HCT116 (cell line): ENCODE results near the gene STUM. TPM values are rescaled to one million over a fixed set of nuclear protein-coding genes. Genes with fewer than 3 reads are reported as not detected.

ENCODE experiments used
- ATAC-seq: fragments of 200-7000 bp; cut with Tn5 transposase; 2 replicates; pipeline ENCODE4 v1.9.1; 2020; ENCODE audit warnings: mild to moderate bottlenecking, moderate library complexity
- BruUV-seq: library from RNA; stranded (reverse); fragments of 400-500 nt; replicated peaks from 2 replicates; lab custom pipeline; 2021; lab: Mats Ljungman, UMichigan
- CTCF ChIA-PET: fragments of 300-600 bp; sonication (Branson Sonifier 250); formaldehyde crosslinking; loops from one replicate; lab custom pipeline; 2021; ENCODE audit warnings: antibody characterized with exemption; lab: Charles Lee
- POLR2A ChIA-PET: fragments of 300-600, 350-600 bp; sonication (Branson Sonifier 250); formaldehyde crosslinking; loops from one replicate; lab custom pipeline; 2021; ENCODE audit warnings: antibody characterized with exemption; lab: Charles Lee
- RAD21 ChIA-PET, 2 experiments: fragments of 300-600 bp; sonication (Branson Sonifier 250); formaldehyde crosslinking; loops; one replicate each; lab custom pipeline; 2023; ENCODE audit warnings: low total read pairs in 2 of 2; ENCODE audit not compliant: uncharacterized antibody in 2 of 2, unreplicated experiment in 2 of 2, low non-redundant PET in 1 of 2; lab: Charles Lee
- DNase-seq: peaks from one replicate; pipeline ENCODE4 v3.0.0-alpha.2; 2010; ENCODE audit warnings: low read depth, low spot score
- H2AFZ ChIP-seq: fragments of 200-600 bp; shearing (Covaris generic), sonication (generic); 2 replicates; pipeline ENCODE4 v1.6.1; 2017; ENCODE audit warnings: low read depth, mixed run types, mixed read lengths, antibody characterized with exemption, low read length; ENCODE audit not compliant: poor library complexity, severe bottlenecking
- H3K27ac ChIP-seq: 2 replicates; pipeline ENCODE4 v1.5.1; 2012; ENCODE audit warnings: low read depth, low read length
- H3K27me3 ChIP-seq: fragments of 200-600 bp; sonication (generic); 2 replicates; pipeline ENCODE4 v1.6.1; 2016; ENCODE audit warnings: mixed run types, low read length, mixed read lengths; ENCODE audit not compliant: insufficient read depth
- H3K36me3 ChIP-seq, 2 experiments: fragments of 200-500 bp in 1 of 2; fragments of 200-600 bp in 1 of 2; sonication (Bioruptor generic) in 1 of 2; sonication (generic) in 1 of 2; 2 replicates each; pipeline versions ENCODE4 v1.5.1 to v1.6.1; 2014 to 2016; ENCODE audit warnings: low read length in 2 of 2, inconsistent platforms in 1 of 2, mixed read lengths in 1 of 2, mixed run types in 1 of 2; ENCODE audit not compliant: insufficient read depth in 2 of 2, control insufficient read depth in 1 of 2
- H3K4me1 ChIP-seq, 2 experiments: fragments of 200-600 bp in 1 of 2; sonication (generic) in 1 of 2; 2 replicates each; pipeline versions ENCODE4 v1.5.1 to v1.6.1; 2012 to 2017; ENCODE audit warnings: low read length in 2 of 2, inconsistent platforms in 1 of 2, mild to moderate bottlenecking in 1 of 2, mixed read lengths in 1 of 2, mixed run types in 1 of 2, moderate library complexity in 1 of 2; ENCODE audit not compliant: insufficient read depth in 2 of 2, control insufficient read depth in 1 of 2
- H3K4me2 ChIP-seq: fragments of 200-600 bp; sonication (generic); 2 replicates; pipeline ENCODE4 v1.6.1; 2017; ENCODE audit warnings: mixed run types, low read length, mixed read lengths
- H3K4me3 ChIP-seq, 2 experiments: fragments of 200-600 bp in 1 of 2; sonication (generic) in 1 of 2; replicated peaks in 1 of 2; 2 replicates each; pipeline ENCODE4 v1.5.1; 2011 to 2016; ENCODE audit warnings: low read length in 2 of 2, control low read depth in 1 of 2, low read depth in 1 of 2, mild to moderate bottlenecking in 1 of 2, mixed read lengths in 1 of 2, mixed run types in 1 of 2
- H3K79me2 ChIP-seq: fragments of 200-600 bp; sonication (generic); 2 replicates; pipeline ENCODE4 v1.6.1; 2017; ENCODE audit warnings: mild to moderate bottlenecking, mixed run types, low read length, moderate library complexity, mixed read lengths; ENCODE audit not compliant: insufficient read depth
- H3K9ac ChIP-seq: fragments of 200-600 bp; sonication (generic); 2 replicates; pipeline ENCODE4 v1.6.1; 2016; ENCODE audit warnings: low read length, mixed read lengths
- H3K9me2 ChIP-seq: fragments of 200-600 bp; sonication (generic), shearing (Covaris generic); 2 replicates; pipeline ENCODE4 v1.6.1; 2017; ENCODE audit warnings: mixed run types, mild to moderate bottlenecking, moderate library complexity; ENCODE audit not compliant: insufficient read depth
- H3K9me3 ChIP-seq, 2 experiments: fragments of 200-500 bp in 1 of 2; fragments of 200-600 bp in 1 of 2; sonication (Bioruptor generic) in 1 of 2; sonication (generic) in 1 of 2; 2 replicates each; pipeline ENCODE4 v1.6.1; 2014 to 2017; ENCODE audit warnings: low read length in 2 of 2, mixed read lengths in 2 of 2, inconsistent platforms in 1 of 2, low read depth in 1 of 2, mild to moderate bottlenecking in 1 of 2, mixed run types in 1 of 2, moderate library complexity in 1 of 2; ENCODE audit not compliant: control insufficient read depth in 1 of 2, insufficient read depth in 1 of 2
- H4K20me1 ChIP-seq: fragments of 200-600 bp; sonication (generic), shearing (Covaris generic); 2 replicates; pipeline ENCODE4 v1.6.1; 2017; ENCODE audit warnings: mixed run types, mild to moderate bottlenecking, moderate library complexity; ENCODE audit not compliant: insufficient read depth
- ELF1 ChIP-seq: IDR thresholded peaks from 2 replicates; pipeline ENCODE4 v1.6.1; 2012; ENCODE audit warnings: low read depth, borderline replicate concordance
- EZH2 ChIP-seq: fragments of 200-600 bp; sonication (generic); IDR thresholded peaks from 2 replicates; pipeline ENCODE4 v1.6.1; 2017; ENCODE audit warnings: antibody characterized with exemption, mixed run types
- SIN3A ChIP-seq: IDR thresholded peaks from 2 replicates; pipeline ENCODE4 v1.6.1; 2012; ENCODE audit warnings: low read depth
- SRF ChIP-seq: IDR thresholded peaks from 2 replicates; pipeline ENCODE4 v1.6.1; 2012; ENCODE audit warnings: low read depth
- TCF7L2 ChIP-seq: IDR thresholded peaks from 2 replicates; pipeline ENCODE4 v1.7.0; 2011; ENCODE audit warnings: borderline replicate concordance, inconsistent platforms; ENCODE audit not compliant: insufficient read depth, insufficient read length; ENCODE audit errors: extremely low read depth
- YY1 ChIP-seq: IDR thresholded peaks from 2 replicates; pipeline ENCODE4 v1.6.1; 2011; ENCODE audit warnings: low read length, low read depth, moderate library complexity, mild to moderate bottlenecking; ENCODE audit not compliant: insufficient replicate concordance; ENCODE audit errors: extremely low read depth
- ZBTB33 ChIP-seq: IDR thresholded peaks from 2 replicates; pipeline ENCODE4 v1.6.1; 2011; ENCODE audit warnings: mild to moderate bottlenecking, low read length, moderate library complexity; ENCODE audit not compliant: insufficient replicate concordance; ENCODE audit errors: extremely low read depth
- ZFX ChIP-seq: fragments of 450-650 bp; IDR thresholded peaks from 2 replicates; pipeline ENCODE4 v1.6.1; 2017
- ZNF274 ChIP-seq: fragments of 200-500 bp; sonication (Bioruptor generic); IDR thresholded peaks from 2 replicates; pipeline ENCODE4 v1.6.1; 2014; ENCODE audit warnings: mild to moderate bottlenecking, low read depth, low read length, inconsistent platforms
- intact Hi-C: fragments of 100-400 bp; cut with micrococcal nuclease; formaldehyde crosslinking; loops from 2 replicates; pipeline ENCODE4 v1.10.0; 2022
- total RNA-seq: library from RNA; stranded (reverse); gene quantifications from one replicate; pipeline ENCODE4 v1.2.1, GENCODE V29; 2021; ENCODE audit not compliant: unreplicated experiment
- TF ChIP-seq, protein P1 (sequence below): IDR thresholded peaks from 2 replicates; pipeline ENCODE4 v1.6.1; 2012

Gene STUM
- total RNA-seq, 1 experiment from 2014 or later, result not detected

- no peak for TF ChIP-seq ZBTB33
These were observed 35.6 kb downstream of the STUM start (continued) for GRCh38 chr1:226584164-226584563.

DNA sequence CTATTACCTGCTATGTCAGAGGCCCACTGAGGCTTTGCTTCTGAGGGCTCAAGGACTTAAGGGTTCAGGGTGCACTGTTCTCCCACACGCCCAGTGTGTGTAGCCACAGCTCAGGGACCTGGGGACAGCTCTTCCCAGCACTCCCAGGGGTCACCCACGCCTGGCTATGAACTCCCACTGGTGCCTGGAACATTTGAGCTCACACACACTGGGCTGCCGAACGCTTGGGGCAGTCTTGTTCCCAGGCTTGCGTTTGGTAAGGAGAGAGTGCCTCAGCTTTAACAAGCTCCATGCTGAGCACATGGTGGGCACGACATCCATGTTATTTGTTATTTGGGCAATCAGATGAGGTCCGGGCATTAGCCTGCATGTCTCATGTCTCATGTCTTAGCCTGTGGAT lies 37.6 kb downstream of the STUM start:
- TF ChIP-seq TCF7L2 (no peak), SIN3A (no peak), ELF1 (no peak), YY1 (no peak), ZFX (no peak), EZH2 (no peak), ZNF274 (no peak), SRF (no peak)
- TF ChIP-seq, protein P1, sequence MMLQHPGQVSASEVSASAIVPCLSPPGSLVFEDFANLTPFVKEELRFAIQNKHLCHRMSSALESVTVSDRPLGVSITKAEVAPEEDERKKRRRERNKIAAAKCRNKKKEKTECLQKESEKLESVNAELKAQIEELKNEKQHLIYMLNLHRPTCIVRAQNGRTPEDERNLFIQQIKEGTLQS, result no peak
- ChIA-PET POLR2A (no interaction called here), CTCF (no interaction called here), RAD21 (no interaction called here)
- H3K9ac ChIP-seq, result no peak overlapping the region
- H2AFZ ChIP-seq, result no peak overlapping the region
- no peak overlapping the region for H3K4me2 ChIP-seq
- BruUV-seq, result no TSS peak
- no peaks in the 10 kb centered on the region for H3K9me3 ChIP-seq
- H4K20me1 ChIP-seq, result no peaks in the 10 kb centered on the region
- no peaks in the 10 kb centered on the region for H3K4me1 ChIP-seq
- intact Hi-C loops, result no loop called here
- H3K36me3 ChIP-seq, result no peaks in the 10 kb centered on the region
- no peak overlapping the region for H3K4me3 ChIP-seq
- no peak overlapping the region for H3K27ac ChIP-seq
- no peak for ATAC-seq
- no peaks in the 10 kb centered on the region for H3K79me2 ChIP-seq
- no peaks in the 10 kb centered on the region for H3K27me3 ChIP-seq
- DNase-seq, result no peak
- no peaks in the 10 kb centered on the region for H3K9me2 ChIP-seq
